Brain microvascular endothelial cell (primary cell): ENCODE results near the gene ZNRF2.

Experiments used
- DNase-seq: peaks from one replicate; pipeline ENCODE4 v3.0.0-alpha.2; 2020
- H3K27ac ChIP-seq: fragments of 250-450 bp; sonication (Bioruptor Pico); 2 replicates; pipeline ENCODE4 v1.5.1; 2020; ENCODE audit warnings: mild to moderate bottlenecking, moderate library complexity
- H3K27me3 ChIP-seq: fragments of 250-450 bp; sonication (Bioruptor Pico); replicated peaks from 2 replicates; pipeline ENCODE4 v1.5.1; 2020; ENCODE audit warnings: mild to moderate bottlenecking
- H3K36me3 ChIP-seq: fragments of 250-450 bp; sonication (Bioruptor Pico); replicated peaks from 2 replicates; pipeline ENCODE4 v1.5.1; 2020; ENCODE audit warnings: mild to moderate bottlenecking
- H3K4me3 ChIP-seq: 2 replicates; pipeline ENCODE4 v1.5.1; 2011; ENCODE audit warnings: low read depth, mild to moderate bottlenecking, control low read depth, low read length, moderate library complexity
- CTCF ChIP-seq: IDR thresholded peaks from 2 replicates; pipeline ENCODE4 v1.5.1; 2011; ENCODE audit warnings: low read depth, mild to moderate bottlenecking, moderate library complexity, low read length, control low read depth, inconsistent platforms; ENCODE audit errors: missing control alignments
- in situ Hi-C: cut with HindIII; loops from 2 replicates; pipeline ENCODE4 v1.10.0; 2017; ENCODE audit warnings: low sequenced_read_pairs, low pct_ligation_motif_present

Gene ZNRF2

GRCh38 chr7:30274641-30275040, 9.8 kb upstream of the ZNRF2 start:
- H3K4me3 ChIP-seq: no peak overlapping the region
- no peaks in the 10 kb centered on the region for H3K36me3 ChIP-seq
- no peak for TF ChIP-seq CTCF
- H3K27ac ChIP-seq: no peak overlapping the region
- in situ Hi-C loops: no loop called here
- H3K27me3 ChIP-seq: no peaks in the 10 kb centered on the region
- DNase-seq: no peak

- Histone ChIP-seq H3K36me3 (no peaks in the 10 kb centered on the region), H3K4me3 (no peak overlapping the region), H3K27me3 (no peaks in the 10 kb centered on the region), H3K27ac (no peak overlapping the region)
- in situ Hi-C loops: no loop called here
- DNase-seq: peak; percentile 53
- TF ChIP-seq CTCF: peak; percentile 87
Observed at GRCh38 chr7:30276203-30276900, 8.0 kb upstream of the ZNRF2 start.

- no peaks in the 10 kb centered on the region for H3K36me3 ChIP-seq
- in situ Hi-C loops: no loop called here
- no peak for DNase-seq
- no peak for TF ChIP-seq CTCF
- H3K27me3 ChIP-seq: no peaks in the 10 kb centered on the region
- H3K27ac ChIP-seq: no peak overlapping the region
- no peak overlapping the region for H3K4me3 ChIP-seq
Observed at GRCh38 chr7:30278376-30278775, 6.0 kb upstream of the ZNRF2 start.

GRCh38 chr7:30278849-30279652, 5.3 kb upstream of the ZNRF2 start:
- Histone ChIP-seq H3K27ac (no peak overlapping the region), H3K27me3 (no peaks in the 10 kb centered on the region), H3K4me3 (no peak overlapping the region), H3K36me3 (no peaks in the 10 kb centered on the region)
- TF ChIP-seq CTCF: no peak
- in situ Hi-C loops: no loop called here
- DNase-seq: no peak

GRCh38 chr7:30279653-30279904, 4.8 kb upstream of the ZNRF2 start:
- in situ Hi-C loops: no loop called here
- H3K36me3 ChIP-seq: no peaks in the 10 kb centered on the region
- H3K4me3 ChIP-seq: no peak overlapping the region
- no peak for DNase-seq
- no peak for TF ChIP-seq CTCF
- no peaks in the 10 kb centered on the region for H3K27me3 ChIP-seq
- H3K27ac ChIP-seq: no peak overlapping the region
